HG03097 (cell line): ENCODE measurements around the gene GNLY.
A peak's percentile ranks its signal among the peaks of the same experiment; 100 is the strongest.

Experiments used
- ATAC-seq: cut with Tn5 transposase; IDR thresholded peaks from one replicate; pipeline ENCODE4 v1.9.1; 2021; ENCODE audit not compliant: unreplicated experiment, low FRiP score

GNLY gene

DNA sequence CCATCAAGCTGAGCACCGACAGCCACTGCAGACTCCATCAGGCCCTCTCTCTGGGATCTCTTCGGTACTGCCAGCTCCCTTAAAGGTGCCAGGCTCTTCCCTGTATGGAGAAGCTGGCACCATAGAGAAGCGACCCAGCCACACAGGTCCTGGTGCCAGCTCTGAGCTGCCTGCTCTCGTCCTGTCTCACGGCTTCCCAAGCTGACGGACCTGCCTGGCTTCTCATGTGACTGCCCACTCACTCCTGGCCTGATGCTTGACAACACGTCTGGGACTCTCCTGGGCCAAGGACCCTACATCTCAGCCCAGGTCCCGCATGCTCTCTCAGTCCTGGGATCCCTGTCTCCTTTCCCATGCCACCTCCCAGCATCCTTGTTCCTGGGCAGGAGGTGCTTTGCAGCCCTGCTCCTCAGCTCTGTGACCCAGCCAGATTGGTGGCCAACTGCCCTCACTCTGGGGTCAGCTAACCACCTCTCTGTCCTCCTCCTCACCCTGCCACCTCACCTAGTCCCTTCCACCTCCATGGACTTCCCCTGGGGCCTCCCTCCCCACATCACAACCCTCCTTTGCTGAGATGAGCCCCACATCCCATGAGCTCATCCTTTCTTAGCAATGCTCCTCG is 47.2 kb downstream of the GNLY start:
- no peak for ATAC-seq

DNA sequence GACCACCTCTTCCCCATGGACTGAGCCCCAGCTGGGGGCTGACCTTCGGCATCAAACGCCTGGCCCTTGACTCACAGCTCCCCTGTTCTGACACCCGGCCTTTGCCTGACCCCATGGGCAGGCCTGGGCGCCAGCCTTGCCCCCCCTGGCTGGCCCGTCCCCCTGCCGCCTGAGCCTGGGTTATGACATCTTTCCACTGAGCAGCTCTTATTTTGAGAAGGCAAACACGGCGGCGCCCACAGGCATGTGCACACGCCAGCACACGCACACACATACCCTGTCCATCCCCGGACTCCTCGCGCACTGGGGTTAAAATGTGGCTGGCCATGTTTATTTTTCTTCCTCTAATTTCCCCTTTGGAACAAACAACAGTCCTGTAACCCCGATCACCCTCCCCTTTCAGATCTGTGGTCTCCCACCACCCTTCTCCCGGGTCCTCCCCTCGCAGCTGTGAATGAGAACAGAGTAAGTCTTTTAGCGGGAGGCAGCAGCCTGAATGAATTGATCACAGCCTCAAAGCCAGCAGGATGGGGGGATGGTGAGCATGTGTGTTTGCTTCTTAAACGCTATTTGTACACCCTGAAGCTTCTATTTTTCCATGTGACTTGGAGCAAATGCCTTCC is 47.8 kb downstream of the GNLY start:
- no peak for ATAC-seq

DNA sequence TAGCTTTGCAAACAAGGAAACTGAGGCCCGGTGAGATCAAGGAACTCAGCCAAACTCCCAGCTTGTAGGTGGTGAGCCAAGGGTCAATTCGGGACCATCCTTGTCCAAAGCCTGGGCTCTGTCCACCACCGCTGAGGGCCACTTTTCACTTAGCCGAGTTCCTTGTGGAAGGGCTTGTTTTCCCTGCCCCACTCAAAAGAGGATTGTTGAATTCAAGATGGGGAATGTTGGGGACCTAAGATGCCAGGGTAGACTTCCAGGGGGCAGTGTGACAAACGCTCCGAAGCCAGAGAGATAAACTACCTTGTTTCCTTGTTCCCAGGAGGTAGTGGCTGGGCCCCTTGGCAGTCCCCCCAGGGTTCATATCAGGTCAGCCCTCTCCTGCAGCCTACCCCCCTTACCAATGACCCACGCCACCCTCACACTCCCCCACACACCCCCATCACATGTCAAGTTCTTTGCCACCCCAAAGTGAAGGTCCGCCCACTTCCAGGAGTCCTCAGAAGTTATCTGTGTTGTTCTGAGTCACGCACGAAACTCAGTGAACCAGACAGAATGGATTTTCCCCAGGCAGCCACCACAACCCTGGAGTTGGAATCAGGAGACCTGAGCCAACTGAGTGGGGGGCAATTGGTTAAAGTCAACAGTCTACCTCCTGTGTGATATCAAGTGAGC is 49.3 kb downstream of the GNLY start:
- no peak for ATAC-seq

DNA sequence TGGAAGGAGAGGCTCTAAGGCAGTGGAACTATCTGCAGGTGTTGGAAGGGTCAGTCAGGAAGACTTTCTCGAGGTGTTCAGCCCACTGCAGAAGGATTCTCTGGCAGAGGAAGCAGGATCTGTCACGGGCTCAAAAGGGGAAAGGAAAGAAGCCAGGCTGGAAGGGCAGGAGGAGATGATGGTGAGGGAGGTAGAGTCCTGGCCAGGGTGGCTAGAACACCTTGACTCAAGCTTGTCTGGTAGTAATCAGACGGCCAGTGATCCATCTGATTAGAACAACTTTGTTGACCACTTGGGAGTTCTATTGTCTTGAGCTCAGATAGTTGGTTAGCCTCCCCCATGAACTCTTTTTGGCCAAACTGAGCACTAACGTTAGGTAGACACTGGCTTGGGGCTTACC is 49.9 kb downstream of the GNLY start:
- no peak for ATAC-seq

DNA sequence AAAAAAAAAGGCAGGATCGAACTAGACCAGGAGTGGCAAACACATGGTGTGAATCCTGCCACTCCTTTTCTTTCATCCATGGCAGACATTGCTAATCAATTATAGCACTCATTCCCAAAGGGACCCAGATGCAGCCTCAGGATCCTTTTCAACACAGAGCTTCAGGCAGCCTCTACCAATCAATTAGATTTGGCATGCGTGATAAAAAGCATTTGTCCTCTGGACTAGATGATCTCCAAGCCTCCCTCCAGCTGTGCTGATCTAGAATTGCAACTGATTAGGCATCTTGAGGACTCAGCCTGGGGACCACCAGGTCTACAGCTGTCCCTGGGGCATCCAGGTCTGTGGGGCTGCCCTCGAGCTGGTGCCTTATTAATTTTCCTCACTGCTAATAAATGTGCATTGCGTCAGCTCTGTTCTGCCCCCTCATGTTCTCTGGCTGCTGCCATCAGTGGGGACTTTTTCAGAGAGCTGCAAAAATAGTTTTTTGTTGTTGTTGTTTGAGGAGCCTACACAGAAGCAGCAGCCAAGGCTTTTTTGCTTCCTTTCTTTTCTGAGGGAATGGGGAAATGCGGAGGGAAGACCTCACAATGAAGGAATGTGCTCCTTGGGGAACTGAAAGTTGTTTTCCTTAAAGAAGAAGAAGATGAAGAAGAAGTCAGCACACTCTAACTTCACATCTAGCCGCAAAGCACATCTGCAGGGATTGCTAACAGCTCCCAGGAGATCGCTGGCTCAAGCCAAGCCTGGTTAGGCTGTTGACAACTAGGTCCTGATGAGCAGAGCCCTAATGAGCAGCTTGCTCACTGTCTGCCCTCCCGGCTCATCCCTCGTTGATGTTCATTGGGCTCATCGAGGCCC is 50.8 kb downstream of the GNLY start:
- ATAC-seq: no peak

DNA sequence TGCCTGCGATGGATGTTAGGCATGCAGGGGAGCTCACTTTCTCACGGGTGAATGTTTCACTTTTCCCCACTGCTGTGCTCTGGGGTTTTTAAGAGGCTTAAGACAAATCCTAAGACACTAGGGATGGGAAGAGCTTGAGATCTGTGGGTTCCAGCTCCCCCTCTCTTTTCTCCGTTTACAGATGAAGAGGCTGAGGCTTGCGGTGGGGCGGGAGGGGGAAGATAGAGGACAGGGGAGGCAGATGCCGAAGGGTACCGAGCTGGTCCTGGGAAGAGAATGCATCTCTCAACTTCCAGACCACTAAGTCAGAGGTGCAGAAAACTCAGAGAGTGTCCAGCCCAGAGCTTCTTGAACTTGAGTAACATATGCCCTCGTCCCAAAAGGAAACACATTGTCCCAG is 51.5 kb downstream of the GNLY start:
- no peak for ATAC-seq

DNA sequence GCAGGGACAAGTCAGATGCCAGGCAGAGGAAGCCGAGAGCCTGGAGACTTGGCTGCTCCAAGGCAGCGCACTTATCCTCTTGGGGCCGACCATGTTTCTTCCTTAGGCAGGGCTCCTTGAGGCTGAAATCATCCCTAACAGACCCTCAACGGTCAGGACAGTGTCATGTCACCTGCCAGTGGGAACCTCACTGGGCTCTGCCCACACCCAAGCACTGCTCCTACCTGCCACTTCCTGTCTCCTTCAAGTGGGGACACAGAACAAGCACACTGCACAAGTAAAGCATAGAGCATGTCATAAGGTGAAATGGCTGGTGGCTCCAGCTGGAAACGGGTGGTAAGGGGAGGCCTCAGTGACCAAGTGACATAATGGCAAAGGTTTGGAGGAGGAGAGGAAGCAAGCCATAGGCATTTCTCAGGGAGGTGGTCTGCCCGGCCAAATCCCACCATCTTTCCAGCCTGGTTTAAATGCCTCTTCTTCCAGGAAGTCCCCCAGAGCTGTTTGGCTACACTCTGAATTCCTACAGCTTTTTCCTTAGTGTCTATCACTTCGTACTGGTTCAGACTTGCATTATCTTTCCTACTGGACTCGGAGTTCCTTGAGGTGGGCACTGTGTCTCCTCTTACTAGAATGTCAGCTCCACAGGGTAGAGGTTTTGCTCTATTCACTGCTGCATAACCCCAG is 52.3 kb downstream of the GNLY start:
- no peak for ATAC-seq

DNA sequence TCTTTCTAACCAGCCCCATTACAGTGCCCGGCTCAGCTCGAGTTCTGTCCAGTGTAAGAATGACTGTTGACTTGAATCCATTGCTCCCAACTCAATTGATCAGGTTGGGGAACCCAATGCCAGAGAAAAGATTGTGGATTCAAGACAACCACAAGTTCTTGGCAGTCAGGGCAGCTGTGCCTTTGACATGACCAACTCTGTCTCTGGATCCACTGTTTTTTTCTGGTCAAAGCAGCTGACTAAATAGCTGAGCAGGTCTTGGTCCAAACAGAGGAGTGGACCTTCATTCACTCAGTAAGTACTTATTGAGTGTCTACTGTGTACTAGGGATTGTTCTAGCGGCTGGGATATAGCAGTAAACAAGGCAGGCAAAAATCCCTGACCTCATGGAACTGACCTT is 53.3 kb downstream of the GNLY start:
- no peak for ATAC-seq

DNA sequence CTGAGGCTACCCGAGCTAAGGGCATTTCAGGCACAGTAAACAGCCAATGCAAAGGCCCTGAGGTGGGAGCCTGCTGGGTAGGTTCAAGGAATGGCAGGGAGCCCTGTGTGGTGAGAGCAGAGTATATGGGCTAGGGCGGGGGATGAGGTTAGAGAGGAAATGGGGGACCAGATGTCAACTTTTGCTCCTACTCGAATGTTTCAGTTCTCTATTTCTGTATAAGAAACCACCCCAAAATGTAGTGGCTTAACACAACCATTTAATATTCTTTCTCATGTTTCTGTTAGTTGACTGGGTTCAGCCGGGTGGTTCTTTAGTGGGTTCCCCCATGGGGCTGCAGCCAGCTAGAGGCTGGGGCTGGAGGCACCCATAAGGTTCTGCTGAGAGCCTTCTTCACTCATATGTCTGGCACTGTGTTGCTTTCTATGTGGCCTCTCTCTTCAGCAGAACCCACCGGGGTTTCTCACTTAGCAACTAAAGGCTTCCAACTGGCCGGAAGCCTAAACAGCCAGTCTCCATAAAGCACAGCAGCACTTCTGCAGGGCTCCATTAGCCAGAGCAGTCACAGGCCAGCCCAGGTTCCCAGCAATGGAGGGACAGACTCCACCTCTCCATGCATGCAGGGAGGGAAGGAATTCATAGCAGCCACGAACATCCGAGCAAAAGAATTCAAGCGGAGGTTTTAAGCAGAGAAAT is 54.0 kb downstream of the GNLY start:
- peak; percentile 66 for ATAC-seq
